T-helper 2 cell treated with Interferon-gamma antibody and Interleukin-4, amounts not matched to agents 5 μg/mL and 100 μg/mL, for 36 hours (primary cell): ENCODE results near the gene AIP.

Experiments used
- DNase-seq: peaks from one replicate; pipeline ENCODE4 v3.0.0; 2021; ENCODE audit warnings: low spot score
- H3K27ac Mint-ChIP-seq: one replicate; pipeline ENCODE4 v1.8.0; 2021; ENCODE audit warnings: mild to moderate bottlenecking, mixed read lengths
- H3K27me3 Mint-ChIP-seq: one replicate; pipeline ENCODE4 v1.8.0; 2021; ENCODE audit warnings: low read depth, mixed read lengths
- H3K36me3 Mint-ChIP-seq: one replicate; pipeline ENCODE4 v1.8.0; 2021; ENCODE audit warnings: low read depth, mixed read lengths
- H3K4me1 Mint-ChIP-seq: one replicate; pipeline ENCODE4 v1.8.0; 2021; ENCODE audit warnings: low read depth, mixed read lengths
- H3K4me3 Mint-ChIP-seq: one replicate; pipeline ENCODE4 v1.8.0; 2022; ENCODE audit warnings: mild to moderate bottlenecking, moderate library complexity, mixed read lengths
- H3K9me3 Mint-ChIP-seq: one replicate; pipeline ENCODE4 v1.8.0; 2021; ENCODE audit warnings: mixed read lengths

The AIP gene

DNA sequence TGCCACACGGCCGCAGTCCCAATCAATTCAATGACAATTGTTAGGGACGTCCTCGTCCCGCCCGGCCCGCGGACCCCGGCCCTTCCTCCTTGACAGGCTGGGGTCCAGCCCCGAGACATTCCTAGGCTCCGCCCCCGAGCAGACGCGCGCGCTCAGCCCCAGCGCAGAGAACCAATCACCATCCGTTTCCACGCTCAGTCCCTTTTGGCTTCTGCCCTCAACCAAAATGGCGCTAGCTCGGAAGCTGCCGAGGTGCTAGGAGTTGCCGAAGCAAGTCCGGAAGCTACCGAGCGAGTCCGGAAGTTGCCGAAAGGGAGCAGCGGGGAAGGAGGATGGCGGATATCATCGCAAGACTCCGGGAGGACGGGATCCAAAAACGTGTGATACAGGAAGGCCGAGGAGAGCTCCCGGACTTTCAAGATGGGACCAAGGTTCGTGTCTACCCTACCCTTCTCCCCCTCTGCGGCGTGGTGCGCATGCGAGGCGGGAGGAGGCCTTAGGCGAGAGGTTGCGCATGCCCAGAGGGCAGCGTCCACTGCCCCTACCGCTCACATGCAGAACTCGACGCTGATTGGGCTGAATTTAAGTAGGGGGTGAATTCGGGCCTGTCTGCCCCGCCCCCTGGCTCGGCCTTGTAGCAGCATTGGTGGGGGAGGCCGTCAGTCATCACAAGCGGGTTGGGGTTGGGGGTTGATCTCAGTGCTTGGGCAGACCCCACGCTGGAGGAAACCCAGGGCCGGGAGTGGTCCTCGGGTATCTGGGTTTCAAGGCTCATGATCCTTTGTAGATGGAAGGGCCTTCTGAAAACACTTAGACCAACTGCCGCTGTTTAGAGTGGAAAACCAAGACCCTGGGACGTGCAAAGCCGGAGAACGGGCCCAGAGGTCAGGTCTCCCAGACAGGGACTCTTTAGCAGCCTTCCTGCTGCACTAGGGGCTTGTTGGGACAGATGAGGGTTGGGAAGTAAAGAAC, at the start of gene AIP:
Gene AIP, plus strand, starts transcription at position 200 of the 972 bp plus-strand sequence. Its CDS starts 133 bp downstream, at position 333.
- no peaks in the 10 kb centered on the region for H3K9me3 Mint-ChIP-seq
- H3K36me3 Mint-ChIP-seq, result peaks cover 27% of the 10 kb centered on the region
- H3K27ac Mint-ChIP-seq, result peak within 1 kb of the TSS; percentile 99
- H3K27me3 Mint-ChIP-seq, result peaks cover 6% of the 10 kb centered on the region
- H3K4me1 Mint-ChIP-seq, result peaks cover 45% of the 10 kb centered on the region
- peak within 1 kb of the TSS; percentile 90 for H3K4me3 Mint-ChIP-seq
- peak; percentile 97 for DNase-seq

- peaks cover 40% of the 10 kb centered on the region for H3K36me3 Mint-ChIP-seq
- DNase-seq, result no peak
- H3K4me3 Mint-ChIP-seq, result peak overlapping the region; percentile 40
- H3K27ac Mint-ChIP-seq, result peak overlapping the region; percentile 55
- no peaks in the 10 kb centered on the region for H3K27me3 Mint-ChIP-seq
- no peaks in the 10 kb centered on the region for H3K9me3 Mint-ChIP-seq
- peaks cover 29% of the 10 kb centered on the region for H3K4me1 Mint-ChIP-seq
Observed at GRCh38 chr11:67433536-67434394, 49.1 kb upstream of the AIP start.

GRCh38 chr11:67434395-67434881, 48.4 kb upstream of the AIP start:
- peak overlapping the region; percentile 40 for H3K4me3 Mint-ChIP-seq
- H3K27ac Mint-ChIP-seq, result peak overlapping the region; percentile 31
- no peaks in the 10 kb centered on the region for H3K27me3 Mint-ChIP-seq
- peaks cover 33% of the 10 kb centered on the region for H3K4me1 Mint-ChIP-seq
- DNase-seq, result no peak
- no peaks in the 10 kb centered on the region for H3K9me3 Mint-ChIP-seq
- peaks cover 46% of the 10 kb centered on the region for H3K36me3 Mint-ChIP-seq

GRCh38 chr11:67435031-67435726, 47.6 kb upstream of the AIP start:
- DNase-seq, result no peak
- peaks cover 39% of the 10 kb centered on the region for H3K4me1 Mint-ChIP-seq

GRCh38 chr11:67435727-67436458, 46.9 kb upstream of the AIP start:
- Mint-ChIP-seq H3K4me1 (peaks cover 43% of the 10 kb centered on the region), H3K9me3 (no peaks in the 10 kb centered on the region), H3K27ac (peak overlapping the region; percentile 92), H3K4me3 (peak overlapping the region; percentile 99), H3K36me3 (peaks cover 48% of the 10 kb centered on the region), H3K27me3 (no peaks in the 10 kb centered on the region)
- no peak for DNase-seq

More at GRCh38 chr11:67435031-67435726, 47.6 kb upstream of the AIP start:
- Mint-ChIP-seq H3K36me3 (peaks cover 50% of the 10 kb centered on the region), H3K27me3 (no peaks in the 10 kb centered on the region), H3K4me3 (peak overlapping the region; percentile 99), H3K9me3 (no peaks in the 10 kb centered on the region), H3K27ac (peak overlapping the region; percentile 69)

GRCh38 chr11:67436459-67437081, 46.3 kb upstream of the AIP start:
- no peaks in the 10 kb centered on the region for H3K9me3 Mint-ChIP-seq
- H3K36me3 Mint-ChIP-seq, result peaks cover 47% of the 10 kb centered on the region
- peak; percentile 60 for DNase-seq
- peak overlapping the region; percentile 99 for H3K4me3 Mint-ChIP-seq
- H3K27me3 Mint-ChIP-seq, result no peaks in the 10 kb centered on the region
- H3K27ac Mint-ChIP-seq, result peak overlapping the region; percentile 92
- peaks cover 42% of the 10 kb centered on the region for H3K4me1 Mint-ChIP-seq

- no peaks in the 10 kb centered on the region for H3K27me3 Mint-ChIP-seq
- peak; percentile 64 for DNase-seq
Observed at GRCh38 chr11:67437082-67437808, 45.6 kb upstream of the AIP start, which contains the start of gene PTPRCAP. Gene PTPRCAP (minus strand): TSS chr11:67437682. CDS start chr11:67437619, 63 bp downstream.

DNA sequence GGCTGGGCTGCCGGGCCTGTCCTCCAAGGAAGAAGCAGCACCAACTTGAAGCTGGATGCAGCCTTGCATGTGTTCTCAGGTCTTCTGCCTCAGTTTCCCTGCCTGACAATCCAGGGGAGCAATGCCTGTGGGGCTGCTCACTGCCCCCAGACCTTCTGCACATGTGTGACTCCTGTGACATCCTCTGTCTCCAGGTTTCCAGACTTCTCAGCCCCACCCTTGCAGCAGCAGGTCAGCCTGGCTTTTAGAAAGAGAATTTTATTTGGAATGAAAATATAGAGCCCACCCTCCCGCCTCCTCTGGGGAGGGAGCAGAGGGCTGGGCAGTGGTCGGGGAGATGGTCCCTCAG, 45.0 kb upstream of the AIP start:
- peaks cover 41% of the 10 kb centered on the region for H3K36me3 Mint-ChIP-seq
- H3K4me3 Mint-ChIP-seq, result peak overlapping the region; percentile 99
- no peaks in the 10 kb centered on the region for H3K9me3 Mint-ChIP-seq
- peak overlapping the region; percentile 91 for H3K27ac Mint-ChIP-seq
- no peaks in the 10 kb centered on the region for H3K27me3 Mint-ChIP-seq
- DNase-seq, result no peak
- H3K4me1 Mint-ChIP-seq, result peaks cover 41% of the 10 kb centered on the region

More at GRCh38 chr11:67437082-67437808, 45.6 kb upstream of the AIP start, which contains the start of gene PTPRCAP:
- peaks cover 38% of the 10 kb centered on the region for H3K4me1 Mint-ChIP-seq
- no peaks in the 10 kb centered on the region for H3K9me3 Mint-ChIP-seq
- peak within 1 kb of the TSS; percentile 99 for H3K4me3 Mint-ChIP-seq
- peak within 1 kb of the TSS; percentile 92 for H3K27ac Mint-ChIP-seq
- peaks cover 45% of the 10 kb centered on the region for H3K36me3 Mint-ChIP-seq

- peak; percentile 81 for DNase-seq
- Mint-ChIP-seq H3K9me3 (no peaks in the 10 kb centered on the region), H3K4me3 (peak overlapping the region; percentile 99), H3K27me3 (no peaks in the 10 kb centered on the region), H3K4me1 (peaks cover 40% of the 10 kb centered on the region), H3K36me3 (peaks cover 41% of the 10 kb centered on the region), H3K27ac (peak overlapping the region; percentile 97)
Observed at GRCh38 chr11:67438158-67438902, 44.5 kb upstream of the AIP start.

GRCh38 chr11:67439321-67440228, 43.3 kb upstream of the AIP start:
- Mint-ChIP-seq H3K27ac (peak overlapping the region; percentile 97), H3K27me3 (no peaks in the 10 kb centered on the region), H3K4me1 (peaks cover 40% of the 10 kb centered on the region), H3K9me3 (no peaks in the 10 kb centered on the region), H3K4me3 (peak overlapping the region; percentile 99), H3K36me3 (peaks cover 37% of the 10 kb centered on the region)
- DNase-seq, result peak; percentile 50
